RWPE2 (cell line): Measurements from ENCODE around the gene OTOP3.
A peak's percentile ranks its signal among the peaks of the same experiment; 100 is the strongest.

Experiments used
- ATAC-seq: fragments of 200-7000 bp; cut with Tn5 transposase; 3 replicates; pipeline ENCODE4 v1.9.1; 2021; ENCODE audit warnings: low read depth
- DNase-seq: peaks from one replicate; pipeline ENCODE4 v3.0.0-alpha.2; 2020; ENCODE audit warnings: low spot score
- H3K27ac ChIP-seq: fragments of 450-650 bp; 2 replicates; pipeline ENCODE4 v1.5.1; 2017; ENCODE audit warnings: mild to moderate bottlenecking; ENCODE audit not compliant: poor library complexity, severe bottlenecking
- H3K27me3 ChIP-seq: fragments of 250-450 bp; sonication (Bioruptor Pico); 2 replicates; pipeline ENCODE4 v1.5.1; 2021; ENCODE audit warnings: mild to moderate bottlenecking, moderate library complexity; ENCODE audit not compliant: insufficient read depth, poor library complexity, severe bottlenecking
- H3K36me3 ChIP-seq: fragments of 250-450 bp; sonication (Bioruptor Pico); 2 replicates; pipeline ENCODE4 v1.5.1; 2020; ENCODE audit warnings: low read depth, mild to moderate bottlenecking, moderate library complexity
- H3K4me1 ChIP-seq: fragments of 250-450 bp; sonication (Bioruptor Pico); 2 replicates; pipeline ENCODE4 v1.5.1; 2021; ENCODE audit warnings: mild to moderate bottlenecking, moderate library complexity; ENCODE audit not compliant: insufficient read depth, poor library complexity, severe bottlenecking
- H3K4me3 ChIP-seq: fragments of 250-450 bp; sonication (Bioruptor Pico); 2 replicates; pipeline ENCODE4 v1.5.1; 2021; ENCODE audit warnings: mild to moderate bottlenecking, moderate library complexity; ENCODE audit not compliant: severe bottlenecking
- H3K9me3 ChIP-seq: fragments of 250-450 bp; sonication (Bioruptor Pico); 2 replicates; pipeline ENCODE4 v1.5.1; 2021; ENCODE audit warnings: mild to moderate bottlenecking, moderate library complexity; ENCODE audit not compliant: severe bottlenecking
- TF ChIP-seq, protein P1 (sequence below): fragments of 450-650 bp; IDR thresholded peaks from one replicate; pipeline ENCODE4 v1.5.1; 2017; ENCODE audit warnings: mild to moderate bottlenecking, moderate library complexity; ENCODE audit not compliant: poor library complexity, severe bottlenecking

OTOP3 gene

DNA sequence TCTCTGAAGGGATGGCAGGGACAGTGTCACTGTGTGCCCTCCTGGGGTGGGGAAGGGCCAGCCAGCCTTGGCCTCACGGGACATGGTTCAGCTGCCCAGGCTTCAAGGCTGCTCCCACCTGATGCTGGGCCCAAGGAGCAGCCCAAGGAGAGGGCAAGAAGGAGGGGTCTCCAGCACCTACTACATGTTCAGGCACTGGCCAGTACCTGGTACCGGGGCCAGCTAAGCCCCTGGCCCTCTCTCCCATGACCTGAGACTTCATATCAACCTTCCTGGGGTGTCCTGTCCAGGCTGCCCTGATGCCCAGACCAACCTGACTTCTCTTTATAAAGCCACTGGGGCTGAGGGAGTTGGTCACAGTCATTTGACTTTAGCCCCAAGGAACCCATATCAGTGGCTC lies 13.9 kb upstream of the OTOP3 start:
- H3K4me3 ChIP-seq, result no peak overlapping the region
- H3K4me1 ChIP-seq, result peaks cover 3% of the 10 kb centered on the region
- DNase-seq (no peak), ATAC-seq (no peak)
- H3K36me3 ChIP-seq, result no peaks in the 10 kb centered on the region
- H3K27ac ChIP-seq, result no peak overlapping the region
- H3K27me3 ChIP-seq, result peaks cover 25% of the 10 kb centered on the region
- no peaks in the 10 kb centered on the region for H3K9me3 ChIP-seq
- TF ChIP-seq, protein P1, sequence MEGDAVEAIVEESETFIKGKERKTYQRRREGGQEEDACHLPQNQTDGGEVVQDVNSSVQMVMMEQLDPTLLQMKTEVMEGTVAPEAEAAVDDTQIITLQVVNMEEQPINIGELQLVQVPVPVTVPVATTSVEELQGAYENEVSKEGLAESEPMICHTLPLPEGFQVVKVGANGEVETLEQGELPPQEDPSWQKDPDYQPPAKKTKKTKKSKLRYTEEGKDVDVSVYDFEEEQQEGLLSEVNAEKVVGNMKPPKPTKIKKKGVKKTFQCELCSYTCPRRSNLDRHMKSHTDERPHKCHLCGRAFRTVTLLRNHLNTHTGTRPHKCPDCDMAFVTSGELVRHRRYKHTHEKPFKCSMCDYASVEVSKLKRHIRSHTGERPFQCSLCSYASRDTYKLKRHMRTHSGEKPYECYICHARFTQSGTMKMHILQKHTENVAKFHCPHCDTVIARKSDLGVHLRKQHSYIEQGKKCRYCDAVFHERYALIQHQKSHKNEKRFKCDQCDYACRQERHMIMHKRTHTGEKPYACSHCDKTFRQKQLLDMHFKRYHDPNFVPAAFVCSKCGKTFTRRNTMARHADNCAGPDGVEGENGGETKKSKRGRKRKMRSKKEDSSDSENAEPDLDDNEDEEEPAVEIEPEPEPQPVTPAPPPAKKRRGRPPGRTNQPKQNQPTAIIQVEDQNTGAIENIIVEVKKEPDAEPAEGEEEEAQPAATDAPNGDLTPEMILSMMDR, result no peak

DNA sequence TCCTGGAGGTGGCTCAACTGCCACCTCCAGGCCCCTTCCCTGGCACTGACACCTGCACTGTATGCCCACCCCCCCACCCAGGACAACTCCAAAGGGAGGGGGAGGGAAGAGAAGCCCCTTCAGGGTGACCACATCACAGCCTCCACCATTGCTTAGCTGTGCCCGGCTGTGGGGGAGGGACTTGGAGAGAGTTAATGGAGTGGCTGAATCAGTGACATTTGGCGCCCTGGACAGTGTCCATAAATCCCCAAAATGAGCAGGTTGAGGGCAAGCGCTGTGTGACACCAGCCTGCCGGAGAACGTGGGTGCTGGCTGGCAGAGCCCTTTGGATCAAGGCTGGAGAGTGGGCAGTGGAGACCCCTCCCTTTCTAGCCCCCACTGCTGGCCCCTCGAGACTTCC lies 13.5 kb upstream of the OTOP3 start:
- ATAC-seq (no peak), DNase-seq (no peak)
- peaks cover 25% of the 10 kb centered on the region for H3K27me3 ChIP-seq
- peaks cover 3% of the 10 kb centered on the region for H3K4me1 ChIP-seq
- H3K4me3 ChIP-seq, result peak overlapping the region; percentile 38
- TF ChIP-seq, protein P1, result no peak
- no peak overlapping the region for H3K27ac ChIP-seq
- H3K9me3 ChIP-seq, result no peaks in the 10 kb centered on the region
- H3K36me3 ChIP-seq, result no peaks in the 10 kb centered on the region

DNA sequence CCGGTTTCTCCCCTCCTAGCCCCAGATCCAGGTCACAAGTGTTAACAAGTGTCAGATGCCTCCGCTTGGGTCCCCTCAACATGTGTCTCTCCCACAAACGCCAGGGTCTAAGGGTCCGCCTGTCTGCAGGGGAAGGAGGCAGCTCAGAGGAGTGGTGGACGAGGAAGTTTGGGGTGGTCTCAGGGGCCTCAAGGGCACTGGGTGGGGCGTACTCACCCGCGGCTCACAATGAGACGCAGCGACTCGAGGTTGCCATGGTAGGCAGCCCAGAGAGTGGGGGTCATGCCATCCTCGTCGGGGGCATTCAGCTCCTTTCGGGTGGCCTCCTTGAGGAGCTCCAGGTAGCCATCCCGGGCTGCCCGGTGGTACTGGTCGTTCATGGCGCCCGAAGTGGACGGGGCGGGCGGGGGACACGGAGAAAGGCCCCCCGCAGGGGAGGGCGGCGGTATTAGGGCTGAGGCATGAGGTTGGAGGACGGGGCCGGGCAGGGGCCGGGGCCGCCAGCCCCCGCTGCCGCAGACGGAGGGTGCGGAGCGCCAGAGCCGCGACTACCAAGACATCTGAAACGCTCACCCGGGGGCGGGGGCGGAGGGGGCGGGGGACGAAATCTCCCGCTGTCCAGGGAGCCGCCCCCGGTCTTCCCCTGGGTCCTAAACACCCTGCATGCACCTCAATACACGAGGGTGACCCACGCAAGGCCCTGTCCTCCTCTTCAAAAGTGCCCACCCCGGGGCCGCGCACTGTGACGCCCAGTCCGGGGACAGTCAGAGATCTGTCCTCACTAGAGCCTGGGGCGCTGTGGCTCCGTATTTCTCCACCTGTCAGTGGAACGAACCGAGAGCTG lies 12.8 kb upstream of the OTOP3 start, which contains the start of gene USH1G:
Gene USH1G, minus strand, starts transcription at position 562 of the 844 bp plus-strand sequence. Its CDS starts 182 bp downstream, at position 380.
- ATAC-seq, result peak; percentile 17
- peaks cover 25% of the 10 kb centered on the region for H3K27me3 ChIP-seq
- no peaks in the 10 kb centered on the region for H3K9me3 ChIP-seq
- TF ChIP-seq, protein P1, result no peak
- peaks cover 3% of the 10 kb centered on the region for H3K4me1 ChIP-seq
- no peaks in the 10 kb centered on the region for H3K36me3 ChIP-seq
- no peak for DNase-seq
- H3K4me3 ChIP-seq, result peak within 1 kb of the TSS; percentile 38
- no peak within 1 kb of the TSS for H3K27ac ChIP-seq

DNA sequence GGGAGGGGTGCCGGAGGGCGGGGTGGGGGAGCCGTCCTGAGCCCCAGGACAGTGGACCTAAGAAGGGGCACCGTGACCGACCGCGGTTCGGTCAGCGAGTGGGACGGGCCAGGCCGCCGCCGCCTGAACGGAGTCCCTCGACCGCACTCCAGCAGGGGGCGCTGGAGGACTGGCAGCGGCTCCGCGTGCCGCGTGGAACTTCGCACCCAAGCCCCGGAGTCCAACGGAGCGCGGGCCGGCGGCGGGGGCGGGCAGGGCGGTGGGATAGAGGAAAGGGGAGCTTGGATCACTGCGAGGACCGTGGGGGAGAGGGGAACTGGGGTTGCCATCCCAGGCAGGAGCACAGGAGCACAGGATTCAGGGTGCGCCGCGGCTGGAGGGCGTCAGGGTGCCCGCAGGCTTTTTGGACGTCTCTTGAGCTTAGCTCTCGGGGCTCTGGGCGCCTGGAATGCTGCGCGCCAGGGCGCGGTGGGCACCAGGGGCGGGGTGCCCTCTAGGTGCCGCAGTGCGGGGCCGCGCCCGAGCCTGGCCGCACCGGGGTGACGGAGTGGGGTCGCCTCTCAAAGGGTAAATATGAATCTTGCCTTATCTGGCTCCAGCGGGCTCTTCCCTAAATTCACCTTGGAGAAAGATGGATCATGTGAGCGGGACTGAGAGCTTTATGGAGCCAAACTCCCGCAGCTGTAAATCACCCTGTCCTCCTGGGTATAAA lies 12.0 kb upstream of the OTOP3 start:
- H3K27ac ChIP-seq, result no peak overlapping the region
- peaks cover 25% of the 10 kb centered on the region for H3K27me3 ChIP-seq
- ATAC-seq (peak; percentile 55), DNase-seq (no peak)
- H3K9me3 ChIP-seq, result no peaks in the 10 kb centered on the region
- peak overlapping the region; percentile 38 for H3K4me3 ChIP-seq
- H3K36me3 ChIP-seq, result no peaks in the 10 kb centered on the region
- peaks cover 3% of the 10 kb centered on the region for H3K4me1 ChIP-seq
- TF ChIP-seq, protein P1, result peak; percentile 97
